Activated B cell treated with CpG ODN at 0.5 μM for 24 hours (primary cell): ENCODE data around the gene CABLES2. TPM values are rescaled to one million over a fixed set of nuclear protein-coding genes. Genes with fewer than 3 reads are reported as not detected.

ENCODE experiments used
- ATAC-seq: fragments of 200-7000 bp; cut with Tn5 transposase; one replicate; pipeline ENCODE4 v1.10.0; 2021; ENCODE audit warnings: low read depth, mild to moderate bottlenecking, moderate library complexity
- CTCF ChIA-PET: fragments of 350-600 bp; sonication (Branson Sonifier 250); formaldehyde crosslinking; loops from one replicate; lab custom pipeline; 2021; ENCODE audit warnings: antibody characterized with exemption; lab: Charles Lee
- POLR2A ChIA-PET: fragments of 350-600 bp; sonication (Branson Sonifier 250); formaldehyde crosslinking; loops from one replicate; lab custom pipeline; 2021; ENCODE audit warnings: antibody characterized with exemption; lab: Charles Lee
- DNase-seq: peaks from one replicate; pipeline ENCODE4 v3.0.0; 2022
- H3K27ac Mint-ChIP-seq: one replicate; pipeline ENCODE4 v1.8.0; 2020; ENCODE audit warnings: mixed read lengths
- H3K27me3 Mint-ChIP-seq: one replicate; pipeline ENCODE4 v1.8.0; 2021; ENCODE audit warnings: mixed read lengths
- H3K36me3 Mint-ChIP-seq: one replicate; pipeline ENCODE4 v1.8.0; 2021; ENCODE audit warnings: low read depth, mixed read lengths
- H3K4me1 Mint-ChIP-seq: one replicate; pipeline ENCODE4 v1.8.0; 2021; ENCODE audit warnings: mixed read lengths
- H3K4me3 Mint-ChIP-seq: one replicate; pipeline ENCODE4 v1.8.0; 2020; ENCODE audit warnings: mild to moderate bottlenecking, mixed read lengths
- H3K9me3 Mint-ChIP-seq: one replicate; pipeline ENCODE4 v1.8.0; 2020; ENCODE audit warnings: mixed read lengths
- CTCF ChIP-seq: fragments of 200-600 bp; IDR thresholded peaks from one replicate; pipeline ENCODE4 v1.8.0; 2022; ENCODE audit warnings: antibody characterized with exemption, mild to moderate bottlenecking
- intact Hi-C: fragments of 100-400 bp; cut with micrococcal nuclease; formaldehyde crosslinking; loops from one replicate; pipeline ENCODE4 v1.15.1; 2024
- total RNA-seq: library from RNA; stranded (reverse); gene quantifications from 2 replicates; pipeline ENCODE4 v1.2.3, GENCODE V29; 2022

The CABLES2 gene
- total RNA-seq, 1 donor from 2014 or later = 6.6 TPM

- POLR2A ChIA-PET = no interaction called here
- TF ChIP-seq CTCF = no peak
- no peaks in the 10 kb centered on the region for H3K4me1 Mint-ChIP-seq
- H3K9me3 Mint-ChIP-seq = peaks cover 5% of the 10 kb centered on the region
- peaks cover 13% of the 10 kb centered on the region for H3K36me3 Mint-ChIP-seq
- CTCF ChIA-PET = no interaction called here
- H3K4me3 Mint-ChIP-seq = no peak overlapping the region
- ATAC-seq (no peak), DNase-seq (no peak)
- no peak overlapping the region for H3K27ac Mint-ChIP-seq
- H3K27me3 Mint-ChIP-seq = no peaks in the 10 kb centered on the region
- intact Hi-C loops = no loop called here
Measured at GRCh38 chr20:62352402-62353288, 54.4 kb downstream of the CABLES2 start.

GRCh38 chr20:62351469-62352401, 55.4 kb downstream of the CABLES2 start:
- peaks cover 13% of the 10 kb centered on the region for H3K36me3 Mint-ChIP-seq

GRCh38 chr20:62350629-62351422, 56.3 kb downstream of the CABLES2 start:
- H3K36me3 Mint-ChIP-seq = peaks cover 13% of the 10 kb centered on the region
- H3K4me1 Mint-ChIP-seq = no peaks in the 10 kb centered on the region
- DNase-seq = no peak
- no peak for TF ChIP-seq CTCF
- H3K4me3 Mint-ChIP-seq = no peak overlapping the region
- ATAC-seq = no peak
- POLR2A ChIA-PET = no interaction called here
- intact Hi-C loops = no loop called here
- CTCF ChIA-PET = no interaction called here
- H3K9me3 Mint-ChIP-seq = peaks cover 5% of the 10 kb centered on the region
- no peaks in the 10 kb centered on the region for H3K27me3 Mint-ChIP-seq
- H3K27ac Mint-ChIP-seq = no peak overlapping the region

More at GRCh38 chr20:62351469-62352401, 55.4 kb downstream of the CABLES2 start:
- Mint-ChIP-seq H3K27ac (no peak overlapping the region), H3K4me3 (no peak overlapping the region), H3K9me3 (peaks cover 5% of the 10 kb centered on the region), H3K27me3 (no peaks in the 10 kb centered on the region), H3K4me1 (no peaks in the 10 kb centered on the region)
- ChIA-PET POLR2A (no interaction called here), CTCF (no interaction called here)
- DNase-seq (no peak), ATAC-seq (no peak)
- intact Hi-C loops = no loop called here
- TF ChIP-seq CTCF = no peak

GRCh38 chr20:62350098-62350628, 56.9 kb downstream of the CABLES2 start:
- ChIA-PET CTCF (no interaction called here), POLR2A (no interaction called here)
- H3K4me3 Mint-ChIP-seq = no peak overlapping the region
- H3K27me3 Mint-ChIP-seq = no peaks in the 10 kb centered on the region
- peaks cover 13% of the 10 kb centered on the region for H3K36me3 Mint-ChIP-seq
- intact Hi-C loops = no loop called here
- ATAC-seq (no peak), DNase-seq (no peak)
- H3K27ac Mint-ChIP-seq = no peak overlapping the region
- no peaks in the 10 kb centered on the region for H3K4me1 Mint-ChIP-seq
- peaks cover 5% of the 10 kb centered on the region for H3K9me3 Mint-ChIP-seq
- no peak for TF ChIP-seq CTCF
